LNCaP clone FGC (cell line): ENCODE measurements around the gene GAD2.

Experiments
- DNase-seq: peaks from one replicate; pipeline ENCODE4 v3.0.0-alpha.2; 2011; ENCODE audit warnings: low read depth
- H3K4me3 ChIP-seq: 2 replicates; pipeline ENCODE4 v1.5.1; 2011; ENCODE audit warnings: mild to moderate bottlenecking, low read depth, low read length, control low read depth
- CTCF ChIP-seq: IDR thresholded peaks from 2 replicates; pipeline ENCODE4 v1.5.1; 2012; ENCODE audit warnings: mild to moderate bottlenecking; ENCODE audit not compliant: control insufficient read depth, insufficient read depth; ENCODE audit errors: extremely low read depth

GAD2 gene

DNA sequence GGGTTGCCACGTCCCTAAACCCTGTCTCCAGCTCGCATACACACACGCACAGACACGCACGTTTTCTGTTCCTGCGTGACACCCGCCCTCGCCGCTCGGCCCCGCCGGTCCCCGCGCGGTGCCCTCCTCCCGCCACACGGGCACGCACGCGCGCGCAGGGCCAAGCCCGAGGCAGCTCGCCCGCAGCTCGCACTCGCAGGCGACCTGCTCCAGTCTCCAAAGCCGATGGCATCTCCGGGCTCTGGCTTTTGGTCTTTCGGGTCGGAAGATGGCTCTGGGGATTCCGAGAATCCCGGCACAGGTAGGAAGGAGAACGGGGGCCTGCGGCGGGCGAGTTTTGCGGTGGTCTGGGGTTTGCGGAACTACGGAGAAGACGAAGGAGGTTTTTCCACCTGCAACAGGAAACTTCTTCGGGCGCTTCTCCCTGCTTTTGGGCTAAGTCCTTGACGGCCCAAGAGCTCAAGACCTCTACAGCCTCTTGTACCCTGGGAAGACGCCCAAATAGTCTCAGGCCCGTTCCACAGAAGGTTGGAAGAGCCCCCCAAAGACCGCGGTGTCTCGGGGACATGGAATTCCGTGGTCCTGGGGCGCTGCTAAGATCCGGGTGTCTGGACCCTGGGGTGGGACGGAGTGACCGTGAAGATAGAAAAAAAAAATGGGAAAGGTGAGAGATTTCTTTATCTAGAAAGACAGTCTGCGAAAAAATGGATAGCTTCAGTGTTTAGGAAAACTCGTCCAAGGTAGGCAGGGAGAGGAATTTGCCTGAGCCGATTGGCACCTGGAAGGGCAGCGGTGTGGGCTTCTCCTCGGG is at the start of gene GAD2:
Gene GAD2 (plus strand): TSS at position 190 of the 811 bp plus-strand sequence. CDS start 36 bp downstream, at position 226.
- no peak for TF ChIP-seq CTCF
- H3K4me3 ChIP-seq, result no peak within 1 kb of the TSS
- no peak for DNase-seq

- DNase-seq, result no peak
- H3K4me3 ChIP-seq, result no peak overlapping the region
- no peak for TF ChIP-seq CTCF
These were observed 47.1 kb upstream of the GAD2 start for GRCh38 chr10:26169466-26169865.

DNA sequence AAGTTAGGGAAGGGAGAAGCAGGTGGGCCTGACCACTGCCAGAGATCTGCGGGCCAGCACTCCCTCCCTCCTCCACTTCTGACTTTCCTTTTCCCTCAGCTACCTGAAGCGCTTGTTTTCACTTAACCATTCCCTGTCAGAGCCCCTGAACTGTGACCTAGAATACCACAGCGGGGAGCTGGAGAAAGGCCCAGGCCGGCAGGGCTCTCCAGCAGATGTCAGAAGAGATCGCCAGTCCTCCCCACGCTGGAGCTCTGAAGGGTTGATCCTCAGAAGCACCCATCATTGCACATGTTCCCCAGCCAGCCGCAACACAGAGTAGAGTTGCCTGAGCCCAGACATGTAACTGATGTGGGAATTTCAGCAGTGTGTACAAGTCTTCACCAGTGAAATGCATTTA is 44.4 kb upstream of the GAD2 start:
- no peak for TF ChIP-seq CTCF
- H3K4me3 ChIP-seq, result no peak overlapping the region
- no peak for DNase-seq

- no peak for TF ChIP-seq CTCF
- DNase-seq, result no peak
- H3K4me3 ChIP-seq, result no peak overlapping the region
These were observed 42.7 kb upstream of the GAD2 start for GRCh38 chr10:26173837-26174236.

- no peak overlapping the region for H3K4me3 ChIP-seq
- no peak for TF ChIP-seq CTCF
- DNase-seq, result no peak
These were observed 39.2 kb upstream of the GAD2 start for GRCh38 chr10:26177341-26177740.

GRCh38 chr10:26194275-26194674 is 22.3 kb upstream of the GAD2 start:
- no peak for TF ChIP-seq CTCF
- H3K4me3 ChIP-seq, result no peak overlapping the region
- DNase-seq, result no peak

- H3K4me3 ChIP-seq, result no peak overlapping the region
- no peak for TF ChIP-seq CTCF
- DNase-seq, result no peak
These were observed 19.3 kb upstream of the GAD2 start for GRCh38 chr10:26197248-26197647.
